Liver (tissue), 9 donors: ENCODE measurements around the gene ENPP1. TPM values are rescaled to one million over a fixed set of nuclear protein-coding genes. Genes with fewer than 3 reads are reported as not detected.

Source experiments
- DNase-seq: peaks from one replicate; pipeline ENCODE4 v3.0.0-alpha.2; 2017; ENCODE audit warnings: low spot score
- H3K27ac ChIP-seq, 2 donors: one replicate each; pipeline ENCODE4 v1.7.0; 2013; ENCODE audit warnings: inconsistent platforms in 2 of 2, low read length in 2 of 2, control low read depth in 1 of 2, low read depth in 1 of 2, mild to moderate bottlenecking in 1 of 2
- H3K27me3 ChIP-seq, 4 donors: one replicate each; pipeline versions ENCODE4 v1.6.1 to v1.7.0; 2013; ENCODE audit warnings: low read length in 3 of 4, inconsistent platforms in 1 of 4, mild to moderate bottlenecking in 1 of 4, moderate library complexity in 1 of 4; ENCODE audit not compliant: control insufficient read depth in 4 of 4, insufficient read depth in 4 of 4
- H3K36me3 ChIP-seq, 4 donors: one replicate each; pipeline versions ENCODE4 v1.6.1 to v1.7.0; 2013; ENCODE audit warnings: low read length in 3 of 4, mild to moderate bottlenecking in 3 of 4, low read depth in 1 of 4, moderate library complexity in 1 of 4; ENCODE audit not compliant: control insufficient read depth in 4 of 4, insufficient read depth in 3 of 4
- H3K4me1 ChIP-seq, 4 donors: one replicate each; pipeline versions ENCODE4 v1.6.1 to v1.7.0; 2013; ENCODE audit warnings: low read length in 3 of 4, mild to moderate bottlenecking in 3 of 4, moderate library complexity in 1 of 4; ENCODE audit not compliant: control insufficient read depth in 4 of 4, insufficient read depth in 4 of 4
- H3K4me3 ChIP-seq, 3 donors: one replicate each; pipeline versions ENCODE4 v1.6.1 to v1.7.0; 2013; ENCODE audit warnings: low read length in 3 of 3, control low read depth in 1 of 3, low read depth in 1 of 3, mild to moderate bottlenecking in 1 of 3
- H3K9ac ChIP-seq, 2 donors: one replicate each; pipeline ENCODE4 v1.7.0; 2013; ENCODE audit warnings: low read length in 2 of 2, mild to moderate bottlenecking in 2 of 2, moderate library complexity in 2 of 2, control low read depth in 1 of 2, low read depth in 1 of 2
- H3K9me3 ChIP-seq, 4 donors: one replicate each; pipeline versions ENCODE4 v1.6.1 to v1.7.0; 2013; ENCODE audit warnings: low read length in 3 of 4; ENCODE audit not compliant: control insufficient read depth in 4 of 4
- ATF3 ChIP-seq: IDR thresholded peaks from 2 replicates; pipeline ENCODE4 v1.6.1; 2016; ENCODE audit warnings: antibody characterized with exemption
- CTCF ChIP-seq: fragments of 150-350 bp; IDR thresholded peaks from 2 replicates; pipeline ENCODE4 v1.5.1; 2017; ENCODE audit warnings: improper control_type of control experiment, low read depth, low read length; ENCODE audit not compliant: missing input control
- EGR1 ChIP-seq, 2 donors: IDR thresholded peaks; 2 replicates each; pipeline ENCODE4 v1.6.1; 2016 to 2018; ENCODE audit warnings: antibody characterized with exemption in 2 of 2, low read depth in 2 of 2
- FOXA1 ChIP-seq: IDR thresholded peaks from 2 replicates; pipeline ENCODE4 v1.6.1; 2016; ENCODE audit warnings: antibody characterized with exemption
- FOXA2 ChIP-seq: IDR thresholded peaks from 2 replicates; pipeline ENCODE4 v1.6.1; 2016; ENCODE audit warnings: antibody characterized with exemption
- GABPA ChIP-seq, 2 donors: IDR thresholded peaks in 1 of 2; conservative IDR thresholded peaks in 1 of 2; 2 replicates each; pipeline ENCODE4 v1.6.1; 2016; ENCODE audit warnings: antibody characterized with exemption in 2 of 2, mild to moderate bottlenecking in 1 of 2, moderate library complexity in 1 of 2
- HNF4A ChIP-seq, 2 donors: conservative IDR thresholded peaks; 2 replicates each; pipeline ENCODE4 v1.6.1; 2016; ENCODE audit warnings: antibody characterized with exemption in 2 of 2, mild to moderate bottlenecking in 2 of 2
- HNF4G ChIP-seq: IDR thresholded peaks from 2 replicates; pipeline ENCODE4 v1.6.1; 2016; ENCODE audit warnings: antibody characterized with exemption
- JUND ChIP-seq, 2 donors: IDR thresholded peaks; 2 replicates each; pipeline ENCODE4 v1.6.1; 2016; ENCODE audit warnings: antibody characterized with exemption in 2 of 2
- MAX ChIP-seq: IDR thresholded peaks from 2 replicates; pipeline ENCODE4 v1.6.1; 2016; ENCODE audit warnings: antibody characterized with exemption
- NR2F2 ChIP-seq: IDR thresholded peaks from 2 replicates; pipeline ENCODE4 v1.6.1; 2016; ENCODE audit warnings: antibody characterized with exemption
- RAD21 ChIP-seq, 2 donors: IDR thresholded peaks; 2 replicates each; pipeline ENCODE4 v1.6.1; 2016; ENCODE audit warnings: antibody characterized with exemption in 2 of 2, mild to moderate bottlenecking in 2 of 2
- REST ChIP-seq: IDR thresholded peaks from 2 replicates; pipeline ENCODE4 v1.6.1; 2016; ENCODE audit warnings: antibody characterized with exemption, mild to moderate bottlenecking
- RXRA ChIP-seq, 2 donors: IDR thresholded peaks; 2 replicates each; pipeline ENCODE4 v1.6.1; 2017 to 2018; ENCODE audit warnings: antibody characterized with exemption in 2 of 2, mild to moderate bottlenecking in 1 of 2
- SP1 ChIP-seq: IDR thresholded peaks from 2 replicates; pipeline ENCODE4 v1.6.1; 2018; ENCODE audit warnings: antibody characterized with exemption, mild to moderate bottlenecking
- TAF1 ChIP-seq: conservative IDR thresholded peaks from 2 replicates; pipeline ENCODE4 v1.6.1; 2016; ENCODE audit warnings: antibody characterized with exemption, mild to moderate bottlenecking
- YY1 ChIP-seq: IDR thresholded peaks from 2 replicates; pipeline ENCODE4 v1.6.1; 2016; ENCODE audit warnings: antibody characterized with exemption, mild to moderate bottlenecking
- ZBTB33 ChIP-seq: IDR thresholded peaks from 2 replicates; pipeline ENCODE4 v1.6.1; 2016; ENCODE audit warnings: antibody characterized with exemption
- WGBS: extraction: QIAGEN DNeasy Blood & Tissue Kit; methylation state at CpG from one replicate; pipeline ENCODE4 v1.1.7; 2013; 5-methylcytosine and 5-hydroxymethylcytosine counted together
- polyA plus RNA-seq, 2 donors: library from polyadenylated mRNA; stranded (reverse) in 1 of 2; unstranded in 1 of 2; fragments of 200-250 nt in 1 of 2; fragments of >200 nt in 1 of 2; fragmentation: Nextera tagmentation in 1 of 2; extraction: Ambion mirVana in 1 of 2; gene quantifications; one replicate each; pipeline versions ENCODE4 v1.2.1 to v1.2.3, GENCODE V29; 2013 to 2015
- total RNA-seq, 2 donors: library from RNA; depleted of rRNA; stranded (reverse); fragments of >200 nt; gene quantifications; one replicate each; pipeline ENCODE4 v1.2.3, GENCODE V29; 2014
- donor health status: healthy.
- donor health status: healthy.
- donor health status: healthy.
- donor health status: healthy.
- donor health status: healthy.

The ENPP1 gene
- total and polyA plus RNA-seq, 4 donors, result 9.5 to 53.1 (median 31.1) TPM

GRCh38 chr6:131773284-131773950, 34.4 kb upstream of the ENPP1 start:
- no peak overlapping the region for H3K4me3 ChIP-seq
- no peak overlapping the region for H3K9ac ChIP-seq
- H3K4me1 ChIP-seq, result no peaks in the 10 kb centered on the region
- WGBS, result 77% methylated on average over 4 of the region's 4 CpGs
- no peak for DNase-seq
- no peak for TF ChIP-seq RXRA (IDR thresholded peaks at IDR 0.05)
- TF ChIP-seq HNF4G, result no peak
- TF ChIP-seq ATF3, result no peak
- no peak for TF ChIP-seq TAF1
- no peak for TF ChIP-seq CTCF
- no peak for TF ChIP-seq YY1
- no peak for TF ChIP-seq REST
- TF ChIP-seq FOXA1, result no peak
- no peak for TF ChIP-seq JUND (IDR thresholded peaks at IDR 0.05)
- TF ChIP-seq GABPA (IDR thresholded peaks at IDR 0.05 in 1 of 2, conservative IDR thresholded peaks at IDR 0.05 in 1 of 2), result no peak
- no peak for TF ChIP-seq HNF4A (conservative IDR thresholded peaks at IDR 0.05)
- no peak for TF ChIP-seq NR2F2
- TF ChIP-seq SP1, result no peak
- no peak for TF ChIP-seq FOXA2
- TF ChIP-seq RAD21 (IDR thresholded peaks at IDR 0.05), result no peak
- no peak for TF ChIP-seq MAX
- no peak for TF ChIP-seq EGR1 (IDR thresholded peaks at IDR 0.05; ENCODE audit: low read depth in 2 of 2)
- TF ChIP-seq ZBTB33, result no peak
- no peaks in the 10 kb centered on the region for H3K36me3 ChIP-seq
- H3K27ac ChIP-seq, result no peak overlapping the region
- H3K27me3 ChIP-seq, result no peaks in the 10 kb centered on the region
- no peaks in the 10 kb centered on the region for H3K9me3 ChIP-seq
